OCI-LY7 (cell line): ENCODE data around the gene FBXO33. TPM values are rescaled to one million over a fixed set of nuclear protein-coding genes. Genes with fewer than 3 reads are reported as not detected.

Source experiments
- BruUV-seq: library from RNA; stranded (reverse); fragments of 400-500 nt; replicated peaks from 2 replicates; lab custom pipeline; 2021; lab: Mats Ljungman, UMichigan
- CTCF ChIA-PET: fragments of 300-600 bp; sonication (Branson Sonifier 250); formaldehyde crosslinking; loops from one replicate; lab custom pipeline; 2022; ENCODE audit warnings: antibody characterized with exemption; ENCODE audit not compliant: unreplicated experiment; lab: Charles Lee
- POLR2A ChIA-PET: fragments of 300-600 bp; sonication (Branson Sonifier 250); formaldehyde crosslinking; loops from one replicate; lab custom pipeline; 2022; ENCODE audit warnings: antibody characterized with exemption; lab: Charles Lee
- DNase-seq: peaks from one replicate; pipeline ENCODE4 v3.0.0-alpha.2; 2015; ENCODE audit warnings: low spot score
- H2AFZ ChIP-seq: fragments of 200-600 bp; sonication (generic), shearing (Covaris generic); 2 replicates; pipeline ENCODE4 v1.6.1; 2014; ENCODE audit warnings: mild to moderate bottlenecking, antibody characterized with exemption, low read length, moderate library complexity
- H3K27ac ChIP-seq: fragments of 200-600 bp; sonication (generic); 2 replicates; pipeline ENCODE4 v1.5.1; 2014; ENCODE audit warnings: mixed run types, low read depth, mild to moderate bottlenecking, moderate library complexity, low read length, inconsistent platforms; ENCODE audit not compliant: poor library complexity, severe bottlenecking
- H3K36me3 ChIP-seq: fragments of 200-600 bp; sonication (generic); 2 replicates; pipeline ENCODE4 v1.6.1; 2014; ENCODE audit warnings: mild to moderate bottlenecking, antibody characterized with exemption, low read length, moderate library complexity, mixed read lengths; ENCODE audit not compliant: insufficient read depth
- H3K4me1 ChIP-seq: fragments of 200-600 bp; sonication (generic); 2 replicates; pipeline ENCODE4 v1.5.1; 2014; ENCODE audit warnings: mild to moderate bottlenecking, low read length; ENCODE audit not compliant: insufficient read depth, poor library complexity, severe bottlenecking
- H3K4me2 ChIP-seq: fragments of 200-600 bp; sonication (generic); 2 replicates; pipeline ENCODE4 v1.6.1; 2014; ENCODE audit warnings: mild to moderate bottlenecking, low read length
- H3K4me3 ChIP-seq: fragments of 200-600 bp; sonication (generic); 2 replicates; pipeline ENCODE4 v1.5.1; 2014; ENCODE audit warnings: mild to moderate bottlenecking, low read depth, low read length; ENCODE audit not compliant: poor library complexity, severe bottlenecking
- H3K79me2 ChIP-seq: fragments of 200-600 bp; sonication (generic); 2 replicates; pipeline ENCODE4 v1.6.1; 2016; ENCODE audit warnings: low read depth, mild to moderate bottlenecking, low read length, moderate library complexity, mixed read lengths; ENCODE audit not compliant: insufficient read depth
- H3K9me2 ChIP-seq: fragments of 200-600 bp; sonication (generic); 2 replicates; pipeline ENCODE4 v1.6.1; 2016; ENCODE audit warnings: mild to moderate bottlenecking, low read length, mixed read lengths; ENCODE audit not compliant: insufficient read depth
- H3K9me3 ChIP-seq: fragments of 200-600 bp; sonication (generic); 2 replicates; pipeline ENCODE4 v1.6.1; 2014; ENCODE audit warnings: mild to moderate bottlenecking, mixed run types, low read length, mixed read lengths
- H4K20me1 ChIP-seq: fragments of 200-600 bp; sonication (generic); 2 replicates; pipeline ENCODE4 v1.6.1; 2014; ENCODE audit warnings: mild to moderate bottlenecking, antibody characterized with exemption, low read length, moderate library complexity, mixed read lengths; ENCODE audit not compliant: insufficient read depth
- CTCF ChIP-seq: fragments of 200-600 bp; sonication (generic); conservative IDR thresholded peaks from 2 replicates; pipeline ENCODE4 v1.5.1; 2014; ENCODE audit warnings: mild to moderate bottlenecking, antibody characterized with exemption, low read length, moderate library complexity, mixed read lengths
- EZH2phosphoT487 ChIP-seq: fragments of 200-600 bp; sonication (generic); IDR thresholded peaks from 2 replicates; pipeline ENCODE4 v1.6.1; 2018; ENCODE audit warnings: low read depth, borderline replicate concordance, mild to moderate bottlenecking, mixed run types, antibody characterized with exemption, low read length, moderate library complexity, mixed read lengths
- intact Hi-C: fragments of 100-400 bp; cut with micrococcal nuclease; formaldehyde crosslinking; loops from one replicate; pipeline ENCODE4 v1.10.0; 2022; ENCODE audit not compliant: unreplicated experiment
- total RNA-seq, 2 experiments: library from RNA; depleted of rRNA in 1 of 2; stranded (reverse); fragments of >200 nt in 1 of 2; shearing (Covaris generic) in 1 of 2; gene quantifications; 2 replicates each; pipeline ENCODE4 v1.2.3, GENCODE V29; 2014 to 2022

Gene FBXO33
- total RNA-seq, 2 experiments from 2014 or later, result 14.2 to 16.6 TPM

- Histone ChIP-seq H3K9me3 (no peaks in the 10 kb centered on the region), H4K20me1 (no peaks in the 10 kb centered on the region), H2AFZ (no peak overlapping the region), H3K27ac (no peak overlapping the region), H3K9me2 (peaks cover 6% of the 10 kb centered on the region; the same call in 1 of the 2 replicates), H3K36me3 (no peaks in the 10 kb centered on the region), H3K4me2 (no peak overlapping the region), H3K4me1 (no peaks in the 10 kb centered on the region), H3K4me3 (no peak overlapping the region), H3K79me2 (no peaks in the 10 kb centered on the region)
- BruUV-seq, result no TSS peak
- POLR2A ChIA-PET, result interaction anchor here (0.7 to 1.0 kb wide), 2 partner anchors 13 to 19 kb away, joined by 3 read pairs; no protein-coding TSS in a partner anchor
- intact Hi-C loops, result no loop called here
- CTCF ChIA-PET, result no interaction called here
- TF ChIP-seq EZH2phosphoT487, result no peak
- TF ChIP-seq CTCF, result no peak
- DNase-seq, result no peak
Observed at GRCh38 chr14:39454906-39455539, 22.8 kb upstream of the FBXO33 start.

- CTCF ChIA-PET, result no interaction called here
- no peak overlapping the region for H3K4me3 ChIP-seq
- no peak overlapping the region for H2AFZ ChIP-seq
- H3K36me3 ChIP-seq, result no peaks in the 10 kb centered on the region
- peaks cover 6% of the 10 kb centered on the region; the same call in 1 of the 2 replicates for H3K9me2 ChIP-seq
- TF ChIP-seq EZH2phosphoT487 (no peak), CTCF (no peak)
- no peaks in the 10 kb centered on the region for H4K20me1 ChIP-seq
- H3K27ac ChIP-seq, result no peak overlapping the region
- BruUV-seq, result no TSS peak
- H3K79me2 ChIP-seq, result no peaks in the 10 kb centered on the region
- POLR2A ChIA-PET, result interaction anchor here (0.9 kb wide), 1 partner anchor 36 kb away, joined by 4 read pairs; no protein-coding TSS in a partner anchor
- no peak overlapping the region for H3K4me2 ChIP-seq
- no peak for DNase-seq
- no peaks in the 10 kb centered on the region for H3K9me3 ChIP-seq
- intact Hi-C loops, result no loop called here
- H3K4me1 ChIP-seq, result no peaks in the 10 kb centered on the region
Observed at GRCh38 chr14:39452680-39453079, 20.4 kb upstream of the FBXO33 start.

DNA sequence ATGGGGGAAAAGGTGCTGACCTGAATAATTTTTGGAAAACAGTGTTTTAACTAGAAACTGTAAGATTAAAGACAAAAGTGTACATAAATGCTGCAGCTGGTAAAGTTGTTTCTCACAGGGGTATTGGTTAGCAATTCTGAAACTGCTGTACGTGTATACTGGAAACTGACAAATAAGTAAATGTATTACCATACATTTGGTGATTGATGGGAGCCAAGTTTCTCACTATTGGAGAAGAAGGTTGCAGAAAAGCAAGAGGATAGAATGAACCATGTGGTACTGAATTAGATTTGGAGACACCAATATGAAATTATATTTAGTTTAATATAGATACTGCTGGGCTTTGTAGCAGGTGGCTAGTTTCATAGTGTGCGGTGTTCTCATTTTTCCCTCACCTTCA lies 19.6 kb upstream of the FBXO33 start:
- Histone ChIP-seq H3K27ac (no peak overlapping the region), H3K9me2 (peaks cover 6% of the 10 kb centered on the region; the same call in 1 of the 2 replicates), H3K4me2 (no peak overlapping the region), H4K20me1 (no peaks in the 10 kb centered on the region), H3K4me1 (no peaks in the 10 kb centered on the region), H3K4me3 (no peak overlapping the region), H2AFZ (no peak overlapping the region), H3K9me3 (no peaks in the 10 kb centered on the region), H3K36me3 (no peaks in the 10 kb centered on the region), H3K79me2 (no peaks in the 10 kb centered on the region)
- TF ChIP-seq CTCF (no peak), EZH2phosphoT487 (no peak)
- DNase-seq, result no peak
- ChIA-PET CTCF (no interaction called here), POLR2A (no interaction called here)
- no TSS peak for BruUV-seq
- intact Hi-C loops, result no loop called here
